ENCODE data around the gene IL23R.

- no peak for TF ChIP-seq CTCF (IDR thresholded peaks at IDR 0.05; ENCODE audit: low read depth, low read length)
- TF ChIP-seq EZH2phosphoT487 (IDR thresholded peaks at IDR 0.05; ENCODE audit: low read depth): no peak
Observed at GRCh38 chr1:67189953-67190352, 23.7 kb downstream of the IL23R start.

Measured in OCI-LY3 (cell line).